ENCODE data around the gene MBNL1. TPM values are rescaled to one million over a fixed set of nuclear protein-coding genes. Genes with fewer than 3 reads are reported as not detected.
A peak's percentile ranks its signal among the peaks of the same experiment; 100 is the strongest.

MBNL1 gene
- total RNA-seq, 4 donors from 2014 or later, result 190 to 279 (median 216) TPM

DNA sequence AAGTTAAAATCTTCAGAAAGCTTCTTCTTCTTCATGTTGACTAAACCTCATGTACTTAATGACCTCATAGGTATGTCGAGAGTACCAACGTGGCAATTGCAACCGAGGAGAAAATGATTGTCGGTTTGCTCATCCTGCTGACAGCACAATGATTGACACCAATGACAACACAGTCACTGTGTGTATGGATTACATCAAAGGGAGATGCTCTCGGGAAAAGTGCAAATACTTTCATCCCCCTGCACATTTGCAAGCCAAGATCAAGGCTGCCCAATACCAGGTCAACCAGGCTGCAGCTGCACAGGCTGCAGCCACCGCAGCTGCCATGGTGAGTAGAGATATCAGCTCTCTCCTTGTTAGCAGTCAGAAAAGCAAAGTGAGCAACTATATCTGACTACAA, 176.5 kb downstream of the MBNL1 start:
- Histone ChIP-seq H3K4me3 (replicated peaks in 1 of 3) (no peak overlapping the region), H3K36me3 (no peaks in the 10 kb centered on the region), H3K9me3 (no peaks in the 10 kb centered on the region), H3K4me1 (peaks cover 4 to 7% of the 10 kb centered on the region in 2 donors), H3K27me3 (no peaks in the 10 kb centered on the region), H3K27ac (no peak overlapping the region)
- TF ChIP-seq, protein P1, sequence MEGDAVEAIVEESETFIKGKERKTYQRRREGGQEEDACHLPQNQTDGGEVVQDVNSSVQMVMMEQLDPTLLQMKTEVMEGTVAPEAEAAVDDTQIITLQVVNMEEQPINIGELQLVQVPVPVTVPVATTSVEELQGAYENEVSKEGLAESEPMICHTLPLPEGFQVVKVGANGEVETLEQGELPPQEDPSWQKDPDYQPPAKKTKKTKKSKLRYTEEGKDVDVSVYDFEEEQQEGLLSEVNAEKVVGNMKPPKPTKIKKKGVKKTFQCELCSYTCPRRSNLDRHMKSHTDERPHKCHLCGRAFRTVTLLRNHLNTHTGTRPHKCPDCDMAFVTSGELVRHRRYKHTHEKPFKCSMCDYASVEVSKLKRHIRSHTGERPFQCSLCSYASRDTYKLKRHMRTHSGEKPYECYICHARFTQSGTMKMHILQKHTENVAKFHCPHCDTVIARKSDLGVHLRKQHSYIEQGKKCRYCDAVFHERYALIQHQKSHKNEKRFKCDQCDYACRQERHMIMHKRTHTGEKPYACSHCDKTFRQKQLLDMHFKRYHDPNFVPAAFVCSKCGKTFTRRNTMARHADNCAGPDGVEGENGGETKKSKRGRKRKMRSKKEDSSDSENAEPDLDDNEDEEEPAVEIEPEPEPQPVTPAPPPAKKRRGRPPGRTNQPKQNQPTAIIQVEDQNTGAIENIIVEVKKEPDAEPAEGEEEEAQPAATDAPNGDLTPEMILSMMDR (IDR thresholded peaks at IDR 0.05), result no peak
- TF ChIP-seq POLR2A (IDR thresholded peaks at IDR 0.05), result no peak
- intact Hi-C loops (cut with DNase I), result loop anchor here (10.0 kb wide), 1 partner anchor 180 kb away; the partner anchor contains the start of gene MBNL1
- no peak for DNase-seq
- WGBS, 2 donors, result 83 to 86% methylated on average over 6 of the region's 6 CpGs

DNA sequence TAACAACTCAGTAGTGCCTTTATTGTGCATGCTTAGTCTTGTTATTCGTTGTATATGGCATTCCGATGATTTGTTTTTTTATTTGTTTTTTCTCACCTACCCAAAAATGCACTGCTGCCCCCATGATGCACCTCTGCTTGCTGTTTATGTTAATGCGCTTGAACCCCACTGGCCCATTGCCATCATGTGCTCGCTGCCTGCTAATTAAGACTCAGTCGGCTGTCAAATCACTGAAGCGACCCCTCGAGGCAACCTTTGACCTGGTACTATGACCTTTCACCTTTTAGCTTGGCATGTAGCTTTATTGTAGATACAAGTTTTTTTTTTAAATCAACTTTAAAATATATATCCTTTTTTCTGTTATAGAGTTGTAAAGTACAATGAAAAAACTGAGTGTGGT, 177.8 kb downstream of the MBNL1 start:
- TF ChIP-seq, protein P1 (IDR thresholded peaks at IDR 0.05), result no peak
- no peak for TF ChIP-seq POLR2A (IDR thresholded peaks at IDR 0.05)
- no peaks in the 10 kb centered on the region for H3K9me3 ChIP-seq
- H3K27ac ChIP-seq, result no peak overlapping the region
- H3K4me3 ChIP-seq (replicated peaks in 1 of 3), result no peak overlapping the region
- intact Hi-C loops (cut with DNase I), result loop anchor here (10.0 kb wide), 1 partner anchor 182 kb away; the partner anchor contains the start of gene MBNL1
- H3K36me3 ChIP-seq, result no peaks in the 10 kb centered on the region
- H3K4me1 ChIP-seq, result peaks cover 4 to 7% of the 10 kb centered on the region in 2 donors
- WGBS, 2 donors, result 78 to 81% methylated on average over 7 of the region's 7 CpGs
- DNase-seq, result no peak
- no peaks in the 10 kb centered on the region for H3K27me3 ChIP-seq

DNA sequence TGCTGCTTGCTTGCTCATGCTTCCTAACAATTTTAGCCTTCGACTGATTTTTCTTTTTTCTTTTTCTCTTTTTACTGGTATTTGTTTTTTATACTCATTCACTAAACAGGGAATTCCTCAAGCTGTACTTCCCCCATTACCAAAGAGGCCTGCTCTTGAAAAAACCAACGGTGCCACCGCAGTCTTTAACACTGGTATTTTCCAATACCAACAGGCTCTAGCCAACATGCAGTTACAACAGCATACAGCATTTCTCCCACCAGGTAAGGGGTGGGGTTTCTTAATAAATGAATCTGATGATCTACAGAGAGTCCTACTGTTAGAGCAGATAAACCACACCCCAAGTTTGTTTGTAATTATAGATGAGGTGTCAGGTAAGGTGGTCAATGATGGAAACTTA, 178.8 kb downstream of the MBNL1 start:
- no peak for DNase-seq
- no peak for TF ChIP-seq POLR2A (IDR thresholded peaks at IDR 0.05)
- TF ChIP-seq, protein P1 (IDR thresholded peaks at IDR 0.05), result no peak
- H3K4me1 ChIP-seq, result peaks cover 8 to 9% of the 10 kb centered on the region in 2 donors
- H3K27me3 ChIP-seq, result no peaks in the 10 kb centered on the region
- no peaks in the 10 kb centered on the region for H3K36me3 ChIP-seq
- no peak overlapping the region for H3K27ac ChIP-seq
- H3K4me3 ChIP-seq (replicated peaks in 1 of 3), result no peak overlapping the region
- H3K9me3 ChIP-seq, result no peaks in the 10 kb centered on the region
- 46 to 48% methylated on average over 3 of the region's 3 CpGs for WGBS, 2 donors
- intact Hi-C loops (cut with DNase I), result loop anchor here (10.0 kb wide), 1 partner anchor 183 kb away; the partner anchor contains the start of gene MBNL1

DNA sequence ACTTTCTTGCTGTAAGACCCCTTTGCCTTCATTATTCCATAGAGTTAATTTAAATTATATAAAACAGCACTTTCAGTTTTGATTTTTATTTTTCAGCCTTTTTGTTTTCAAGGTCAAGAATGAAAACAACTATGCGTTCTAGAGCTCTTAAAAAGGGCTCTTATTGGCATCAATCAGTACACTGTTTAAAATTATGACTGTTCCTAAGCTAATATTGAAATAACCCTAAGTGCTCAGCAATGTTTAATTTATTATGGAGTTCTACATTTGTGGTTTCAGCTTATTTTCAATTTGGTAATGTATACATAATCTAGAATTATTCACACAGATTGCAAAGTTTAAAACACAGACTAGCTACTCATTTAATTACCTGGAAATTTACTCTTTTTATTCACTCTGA, 179.4 kb downstream of the MBNL1 start:
- H3K27ac ChIP-seq, result no peak overlapping the region
- no peak overlapping the region for H3K4me3 ChIP-seq (replicated peaks in 1 of 3)
- TF ChIP-seq, protein P1 (IDR thresholded peaks at IDR 0.05), result no peak
- no peak for TF ChIP-seq POLR2A (IDR thresholded peaks at IDR 0.05)
- intact Hi-C loops (cut with DNase I), result loop anchor here (10.0 kb wide), 1 partner anchor 183 kb away; the partner anchor contains the start of gene MBNL1
- H3K36me3 ChIP-seq, result no peaks in the 10 kb centered on the region
- no peak for DNase-seq
- 77 to 81% methylated on average over 1 of the region's 1 CpG for WGBS, 2 donors
- peaks cover 10 to 11% of the 10 kb centered on the region in 2 donors for H3K4me1 ChIP-seq
- no peaks in the 10 kb centered on the region for H3K9me3 ChIP-seq
- H3K27me3 ChIP-seq, result no peaks in the 10 kb centered on the region

DNA sequence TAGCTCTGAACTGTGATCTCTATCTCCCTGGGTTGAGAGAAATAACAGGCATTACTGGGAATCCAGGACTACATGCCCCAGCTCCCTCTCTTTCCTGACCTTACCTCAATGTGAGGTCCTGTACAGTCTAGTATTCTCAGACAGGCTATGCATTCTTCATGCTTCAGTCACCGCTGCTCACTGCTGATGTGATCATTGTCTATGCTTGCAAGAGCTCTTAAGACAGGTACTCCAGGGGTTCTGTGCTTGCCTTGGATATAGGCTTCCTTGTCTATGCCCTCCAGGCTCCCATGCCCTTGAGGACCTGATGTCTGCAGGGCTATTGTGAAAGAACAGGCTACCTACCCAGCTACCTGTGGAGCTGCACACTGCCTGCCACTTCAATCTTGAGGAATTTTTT, 183.6 kb downstream of the MBNL1 start:
- 53 to 55% methylated on average over 1 of the region's 1 CpG for WGBS, 2 donors
- intact Hi-C loops (cut with DNase I), result no loop called here

More for the DNA sequence above, 183.6 kb downstream of the MBNL1 start:
- H3K27ac ChIP-seq, result no peak overlapping the region
- H3K27me3 ChIP-seq, result no peaks in the 10 kb centered on the region
- H3K4me3 ChIP-seq (replicated peaks in 1 of 3), result no peak overlapping the region
- no peaks in the 10 kb centered on the region for H3K9me3 ChIP-seq
- H3K36me3 ChIP-seq, result peaks cover 5% of the 10 kb centered on the region in 2 donors
- DNase-seq, result peak; percentile 18 to 33
- peaks cover 6 to 11% of the 10 kb centered on the region in 2 donors for H3K4me1 ChIP-seq
- no peak for TF ChIP-seq POLR2A (IDR thresholded peaks at IDR 0.05)
- TF ChIP-seq, protein P1 (IDR thresholded peaks at IDR 0.05), result no peak
